ENCODE results near the gene TEX11. TPM values are rescaled to one million over a fixed set of nuclear protein-coding genes. Genes with fewer than 3 reads are reported as not detected.

Gene TEX11
- total and polyA plus RNA-seq, 2 experiments from 2014 or later, result not detected

- Histone ChIP-seq H3K9me3 (ENCODE audit: low read depth) (no peaks in the 10 kb centered on the region), H3K27ac (no peak overlapping the region), H3K4me1 (ENCODE audit: low read depth) (no peaks in the 10 kb centered on the region), H3K36me3 (no peaks in the 10 kb centered on the region), H3K4me3 (no peak overlapping the region), H3K27me3 (no peaks in the 10 kb centered on the region)
- TF ChIP-seq CTCF (IDR thresholded peaks at IDR 0.05; ENCODE audit: low read depth, low read length), result no peak
- DNase-seq (ENCODE audit: low read depth in 1 of 2, low spot score in 1 of 2), result no peak
Measured at GRCh38 chrX:70635669-70636068, 272.8 kb downstream of the TEX11 start.

GRCh38 chrX:70635227-70635626 is 273.3 kb downstream of the TEX11 start:
- no peaks in the 10 kb centered on the region for H3K9me3 ChIP-seq (ENCODE audit: low read depth)
- no peak for TF ChIP-seq CTCF (IDR thresholded peaks at IDR 0.05; ENCODE audit: low read depth, low read length)

GRCh38 chrX:70621743-70622142 is 286.8 kb downstream of the TEX11 start:
- no peak for TF ChIP-seq CTCF (IDR thresholded peaks at IDR 0.05; ENCODE audit: low read depth, low read length)
- no peaks in the 10 kb centered on the region for H3K27me3 ChIP-seq
- no peak for DNase-seq (ENCODE audit: low read depth in 1 of 2, low spot score in 1 of 2)
- no peaks in the 10 kb centered on the region for H3K4me1 ChIP-seq (ENCODE audit: low read depth)
- H3K9me3 ChIP-seq (ENCODE audit: low read depth), result no peaks in the 10 kb centered on the region
- no peaks in the 10 kb centered on the region for H3K36me3 ChIP-seq
- H3K27ac ChIP-seq, result no peak overlapping the region
- H3K4me3 ChIP-seq, result no peak overlapping the region

More at GRCh38 chrX:70635227-70635626, 273.3 kb downstream of the TEX11 start:
- H3K27me3 ChIP-seq, result no peaks in the 10 kb centered on the region
- H3K27ac ChIP-seq, result no peak overlapping the region
- no peaks in the 10 kb centered on the region for H3K4me1 ChIP-seq (ENCODE audit: low read depth)
- H3K36me3 ChIP-seq, result no peaks in the 10 kb centered on the region
- no peak for DNase-seq (ENCODE audit: low read depth in 1 of 2, low spot score in 1 of 2)
- H3K4me3 ChIP-seq, result no peak overlapping the region

- no peak for DNase-seq (ENCODE audit: low read depth in 1 of 2, low spot score in 1 of 2)
- TF ChIP-seq CTCF (IDR thresholded peaks at IDR 0.05; ENCODE audit: low read depth, low read length), result no peak
- H3K4me3 ChIP-seq, result no peak overlapping the region
- H3K36me3 ChIP-seq, result no peaks in the 10 kb centered on the region
- H3K4me1 ChIP-seq (ENCODE audit: low read depth), result no peaks in the 10 kb centered on the region
- H3K9me3 ChIP-seq (ENCODE audit: low read depth), result no peaks in the 10 kb centered on the region
- no peak overlapping the region for H3K27ac ChIP-seq
- H3K27me3 ChIP-seq, result no peaks in the 10 kb centered on the region
Measured at GRCh38 chrX:70618467-70618866, 290.0 kb downstream of the TEX11 start.

GRCh38 chrX:70613295-70613694 is 295.2 kb downstream of the TEX11 start:
- Histone ChIP-seq H3K27ac (no peak overlapping the region), H3K4me1 (ENCODE audit: low read depth) (no peaks in the 10 kb centered on the region), H3K27me3 (no peaks in the 10 kb centered on the region), H3K9me3 (ENCODE audit: low read depth) (no peaks in the 10 kb centered on the region), H3K36me3 (no peaks in the 10 kb centered on the region), H3K4me3 (no peak overlapping the region)
- TF ChIP-seq CTCF (IDR thresholded peaks at IDR 0.05; ENCODE audit: low read depth, low read length), result no peak
- peak; percentile 8 to 20 for DNase-seq (ENCODE audit: low read depth in 1 of 2, low spot score in 1 of 2)

- no peak overlapping the region for H3K27ac ChIP-seq
- no peak for DNase-seq (ENCODE audit: low read depth in 1 of 2, low spot score in 1 of 2)
- TF ChIP-seq CTCF (IDR thresholded peaks at IDR 0.05; ENCODE audit: low read depth, low read length), result no peak
- H3K4me1 ChIP-seq (ENCODE audit: low read depth), result no peaks in the 10 kb centered on the region
- no peaks in the 10 kb centered on the region for H3K27me3 ChIP-seq
- H3K9me3 ChIP-seq (ENCODE audit: low read depth), result no peaks in the 10 kb centered on the region
- H3K36me3 ChIP-seq, result no peaks in the 10 kb centered on the region
- H3K4me3 ChIP-seq, result no peak overlapping the region
Measured at GRCh38 chrX:70605352-70605751, 303.2 kb downstream of the TEX11 start.
